ENCODE data around the gene DHX8.

DNA sequence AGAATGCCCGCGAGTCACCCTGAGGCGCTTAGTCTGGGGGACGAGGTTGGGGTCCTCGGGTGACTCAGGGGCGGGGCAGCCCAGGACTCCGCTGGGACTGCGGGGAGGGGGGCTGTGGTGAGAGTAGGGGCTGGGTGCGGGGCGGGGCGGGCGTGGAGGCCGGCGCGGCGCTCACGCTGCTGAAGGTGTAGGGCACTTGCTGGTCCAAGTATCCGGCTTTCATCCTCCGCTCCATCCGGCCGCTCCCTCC is 61.5 kb downstream of the DHX8 start:
- TF ChIP-seq CHD2 (IDR thresholded peaks at IDR 0.05; ENCODE audit: borderline replicate concordance, low read depth, low read length) = no peak
- TF ChIP-seq RBBP5 (conservative IDR thresholded peaks at IDR 0.05) = no peak
- no peak for TF ChIP-seq SUZ12 (IDR thresholded peaks at IDR 0.05; ENCODE audit: unreplicated experiment)
- TF ChIP-seq NFXL1 (IDR thresholded peaks at IDR 0.05; ENCODE audit: borderline replicate concordance) = no peak
